ENCODE data around the gene ZNF69.

ZNF69 gene

DNA sequence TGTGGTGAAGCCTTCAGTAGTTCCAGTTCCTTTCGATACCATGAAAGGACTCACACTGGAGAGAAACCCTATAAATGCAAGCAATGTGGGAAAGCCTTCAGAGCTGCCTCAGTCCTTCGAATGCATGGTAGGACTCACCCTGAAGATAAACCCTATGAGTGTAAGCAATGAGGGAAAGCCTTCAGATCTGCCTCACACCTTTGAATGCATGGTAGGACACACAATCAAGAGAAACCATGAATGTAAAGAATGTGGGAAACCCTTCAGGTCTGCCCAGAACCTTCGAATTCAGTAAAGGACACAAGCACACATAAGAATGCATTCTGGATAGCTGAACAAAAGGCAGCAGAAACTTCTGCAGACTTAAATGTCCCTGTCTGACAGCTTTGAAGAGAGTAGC, 18.3 kb downstream of the ZNF69 start:
- TF ChIP-seq, protein P1, sequence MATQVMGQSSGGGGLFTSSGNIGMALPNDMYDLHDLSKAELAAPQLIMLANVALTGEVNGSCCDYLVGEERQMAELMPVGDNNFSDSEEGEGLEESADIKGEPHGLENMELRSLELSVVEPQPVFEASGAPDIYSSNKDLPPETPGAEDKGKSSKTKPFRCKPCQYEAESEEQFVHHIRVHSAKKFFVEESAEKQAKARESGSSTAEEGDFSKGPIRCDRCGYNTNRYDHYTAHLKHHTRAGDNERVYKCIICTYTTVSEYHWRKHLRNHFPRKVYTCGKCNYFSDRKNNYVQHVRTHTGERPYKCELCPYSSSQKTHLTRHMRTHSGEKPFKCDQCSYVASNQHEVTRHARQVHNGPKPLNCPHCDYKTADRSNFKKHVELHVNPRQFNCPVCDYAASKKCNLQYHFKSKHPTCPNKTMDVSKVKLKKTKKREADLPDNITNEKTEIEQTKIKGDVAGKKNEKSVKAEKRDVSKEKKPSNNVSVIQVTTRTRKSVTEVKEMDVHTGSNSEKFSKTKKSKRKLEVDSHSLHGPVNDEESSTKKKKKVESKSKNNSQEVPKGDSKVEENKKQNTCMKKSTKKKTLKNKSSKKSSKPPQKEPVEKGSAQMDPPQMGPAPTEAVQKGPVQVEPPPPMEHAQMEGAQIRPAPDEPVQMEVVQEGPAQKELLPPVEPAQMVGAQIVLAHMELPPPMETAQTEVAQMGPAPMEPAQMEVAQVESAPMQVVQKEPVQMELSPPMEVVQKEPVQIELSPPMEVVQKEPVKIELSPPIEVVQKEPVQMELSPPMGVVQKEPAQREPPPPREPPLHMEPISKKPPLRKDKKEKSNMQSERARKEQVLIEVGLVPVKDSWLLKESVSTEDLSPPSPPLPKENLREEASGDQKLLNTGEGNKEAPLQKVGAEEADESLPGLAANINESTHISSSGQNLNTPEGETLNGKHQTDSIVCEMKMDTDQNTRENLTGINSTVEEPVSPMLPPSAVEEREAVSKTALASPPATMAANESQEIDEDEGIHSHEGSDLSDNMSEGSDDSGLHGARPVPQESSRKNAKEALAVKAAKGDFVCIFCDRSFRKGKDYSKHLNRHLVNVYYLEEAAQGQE (IDR thresholded peaks at IDR 0.05; ENCODE audit: low read depth), result no peak
- no peak for TF ChIP-seq EP300 (IDR thresholded peaks at IDR 0.05; ENCODE audit: borderline replicate concordance)
- TF ChIP-seq TEAD4 (IDR thresholded peaks at IDR 0.05), result no peak
- TF ChIP-seq, protein P2, sequence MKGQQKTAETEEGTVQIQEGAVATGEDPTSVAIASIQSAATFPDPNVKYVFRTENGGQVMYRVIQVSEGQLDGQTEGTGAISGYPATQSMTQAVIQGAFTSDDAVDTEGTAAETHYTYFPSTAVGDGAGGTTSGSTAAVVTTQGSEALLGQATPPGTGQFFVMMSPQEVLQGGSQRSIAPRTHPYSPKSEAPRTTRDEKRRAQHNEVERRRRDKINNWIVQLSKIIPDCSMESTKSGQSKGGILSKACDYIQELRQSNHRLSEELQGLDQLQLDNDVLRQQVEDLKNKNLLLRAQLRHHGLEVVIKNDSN (IDR thresholded peaks at IDR 0.05), result no peak
- no peak for TF ChIP-seq YY1 (IDR thresholded peaks at IDR 0.05; ENCODE audit: low read depth)
- TF ChIP-seq CREB1 (IDR thresholded peaks at IDR 0.05; ENCODE audit: low read depth), result no peak
- TF ChIP-seq ZBTB7A (IDR thresholded peaks at IDR 0.05; ENCODE audit: low read depth), result no peak
- no peak for TF ChIP-seq RAD21 (IDR thresholded peaks at IDR 0.05; ENCODE audit: low read depth)

DNA sequence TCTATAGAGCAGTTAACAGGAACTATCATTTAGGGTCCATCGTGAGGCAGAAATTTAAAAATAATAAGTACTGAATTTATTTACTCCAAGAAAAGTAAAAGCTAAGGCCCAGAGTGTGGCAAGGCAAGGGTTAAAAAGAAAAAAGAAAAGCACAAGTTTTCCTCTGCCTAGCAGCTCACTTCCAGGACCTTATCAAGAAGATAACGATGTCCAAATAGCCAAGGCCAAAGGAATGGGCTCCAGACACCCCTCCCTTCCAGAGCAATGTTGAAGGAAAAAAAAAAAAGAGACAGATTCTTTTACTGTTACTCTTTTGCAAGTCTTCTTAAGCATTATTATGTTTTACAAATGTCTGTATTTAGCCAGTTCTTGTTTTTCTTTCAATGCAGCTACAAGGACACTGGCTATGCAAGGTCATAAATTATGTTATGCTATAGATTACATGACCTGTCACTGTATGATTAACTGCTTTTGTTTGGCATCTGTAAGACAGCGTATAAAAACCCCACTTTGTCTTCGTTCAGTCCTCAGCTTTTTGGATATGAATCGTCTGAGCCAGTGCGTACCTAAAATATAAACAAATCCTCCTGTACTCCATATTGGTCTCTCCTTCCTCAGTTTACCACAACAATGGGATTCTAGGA, 34.4 kb downstream of the ZNF69 start:
- TF ChIP-seq FOXM1 (IDR thresholded peaks at IDR 0.05; ENCODE audit: borderline replicate concordance, low read depth) (no peak), YY1 (IDR thresholded peaks at IDR 0.05; ENCODE audit: low read depth) (no peak), TEAD4 (IDR thresholded peaks at IDR 0.05) (no peak)
- TF ChIP-seq, protein P1 (IDR thresholded peaks at IDR 0.05; ENCODE audit: low read depth), result no peak

- TF ChIP-seq, protein P3, sequence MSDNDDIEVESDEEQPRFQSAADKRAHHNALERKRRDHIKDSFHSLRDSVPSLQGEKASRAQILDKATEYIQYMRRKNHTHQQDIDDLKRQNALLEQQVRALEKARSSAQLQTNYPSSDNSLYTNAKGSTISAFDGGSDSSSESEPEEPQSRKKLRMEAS (IDR thresholded peaks at IDR 0.05), result peak; percentile 38; the same call in 1 of the 2 replicates
- TF ChIP-seq YY1 (IDR thresholded peaks at IDR 0.05; ENCODE audit: low read depth), result no peak
- TF ChIP-seq EGR1 (IDR thresholded peaks at IDR 0.05), result peak; percentile 59; the same call in 1 of the 2 replicates
- TF ChIP-seq TEAD4 (IDR thresholded peaks at IDR 0.05), result no peak
- TF ChIP-seq, protein P2 (IDR thresholded peaks at IDR 0.05), result no peak
- TF ChIP-seq EP300 (IDR thresholded peaks at IDR 0.05; ENCODE audit: borderline replicate concordance), result 0 out of 2 replicates have a peak, but pooled peaks have one; percentile 8
- TF ChIP-seq TCF12 (IDR thresholded peaks at IDR 0.05; ENCODE audit: low read depth), result no peak
- no peak for TF ChIP-seq CEBPB (IDR thresholded peaks at IDR 0.05)
- no peak for TF ChIP-seq CREB1 (IDR thresholded peaks at IDR 0.05; ENCODE audit: low read depth)
- 0 out of 2 replicates have a peak, but pooled peaks have one; percentile 23 for TF ChIP-seq FOXM1 (IDR thresholded peaks at IDR 0.05; ENCODE audit: borderline replicate concordance, low read depth)
- no peak for TF ChIP-seq RAD21 (IDR thresholded peaks at IDR 0.05; ENCODE audit: low read depth)
- peak; percentile 89 for TF ChIP-seq TAF1 (IDR thresholded peaks at IDR 0.05; ENCODE audit: low read depth)
- TF ChIP-seq ZBTB7A (IDR thresholded peaks at IDR 0.05; ENCODE audit: low read depth), result peak; percentile 49; the same call in 1 of the 2 replicates
- TF ChIP-seq, protein P1 (IDR thresholded peaks at IDR 0.05; ENCODE audit: low read depth), result no peak
- no peak for TF ChIP-seq NFIC (IDR thresholded peaks at IDR 0.05)
Measured at GRCh38 chr19:11924886-11925650, 37.5 kb downstream of the ZNF69 start, which contains the start of gene ZNF700. ZNF700 (plus strand) TSS chr19:11925107; CDS start chr19:11925211, 104 bp downstream.

- TF ChIP-seq RAD21 (IDR thresholded peaks at IDR 0.05; ENCODE audit: low read depth) (no peak), NFIC (IDR thresholded peaks at IDR 0.05) (no peak), TAF1 (IDR thresholded peaks at IDR 0.05; ENCODE audit: low read depth) (no peak), TCF12 (IDR thresholded peaks at IDR 0.05; ENCODE audit: low read depth) (no peak), FOXM1 (IDR thresholded peaks at IDR 0.05; ENCODE audit: borderline replicate concordance, low read depth) (no peak)
- TF ChIP-seq, protein P3 (IDR thresholded peaks at IDR 0.05), result no peak
Measured at GRCh38 chr19:11927227-11927626, 39.6 kb downstream of the ZNF69 start.

Measured in Ishikawa (cell line).